Mesenchymal stem cell (in vitro differentiated cells and primary cell): ENCODE results near the gene BIVM.

Experiments
- DNase-seq: peaks from one replicate; pipeline ENCODE4 v3.0.0-alpha.2; 2013
- H2AFZ ChIP-seq: one replicate; pipeline ENCODE4 v1.6.1; 2013; ENCODE audit warnings: low read depth, mild to moderate bottlenecking, control low read depth, inconsistent platforms, low read length, moderate library complexity
- H2AK5ac ChIP-seq: 2 replicates; pipeline ENCODE4 v1.6.1; 2013; ENCODE audit warnings: low read length, moderate library complexity, mild to moderate bottlenecking, inconsistent platforms; ENCODE audit not compliant: severe bottlenecking
- H2BK120ac ChIP-seq: one replicate; pipeline ENCODE4 v1.6.1; 2013; ENCODE audit warnings: low read depth, mild to moderate bottlenecking, inconsistent platforms, low read length, moderate library complexity
- H2BK12ac ChIP-seq, 2 experiments: one replicate each; pipeline ENCODE4 v1.6.1; 2013; ENCODE audit warnings: inconsistent platforms in 2 of 2, low read length in 2 of 2, mild to moderate bottlenecking in 2 of 2, moderate library complexity in 2 of 2, control low read depth in 1 of 2
- H2BK15ac ChIP-seq: one replicate; pipeline ENCODE4 v1.6.1; 2013; ENCODE audit warnings: mild to moderate bottlenecking, low read depth, inconsistent platforms; ENCODE audit not compliant: poor library complexity, severe bottlenecking
- H2BK5ac ChIP-seq: 2 replicates; pipeline ENCODE4 v1.6.1; 2013; ENCODE audit warnings: low read depth, mild to moderate bottlenecking, low read length, control low read depth, inconsistent platforms; ENCODE audit not compliant: poor library complexity, severe bottlenecking
- H3K14ac ChIP-seq, 2 experiments: one replicate each; pipeline ENCODE4 v1.6.1; 2013; ENCODE audit warnings: inconsistent platforms in 2 of 2, low read length in 2 of 2, control low read depth in 1 of 2, mild to moderate bottlenecking in 1 of 2, moderate library complexity in 1 of 2
- H3K18ac ChIP-seq, 2 experiments: one replicate each; pipeline ENCODE4 v1.6.1; 2013; ENCODE audit warnings: inconsistent platforms in 2 of 2, low read length in 2 of 2, control low read depth in 1 of 2, low read depth in 1 of 2, mild to moderate bottlenecking in 1 of 2
- H3K23ac ChIP-seq, 2 experiments: one replicate each; pipeline ENCODE4 v1.6.1; 2013; ENCODE audit warnings: inconsistent platforms in 2 of 2, low read length in 2 of 2, mild to moderate bottlenecking in 2 of 2, moderate library complexity in 2 of 2, control low read depth in 1 of 2
- H3K27ac ChIP-seq: 2 replicates; pipeline ENCODE4 v1.5.1; 2013; ENCODE audit warnings: mild to moderate bottlenecking, moderate library complexity, low read length, control low read depth, inconsistent platforms; ENCODE audit not compliant: poor library complexity, severe bottlenecking
- H3K27me3 ChIP-seq, 2 experiments: 2 replicates each; pipeline versions ENCODE4 v1.6.1 to v1.7.0; 2013; ENCODE audit warnings: low read length in 2 of 2, mild to moderate bottlenecking in 2 of 2, moderate library complexity in 2 of 2, control low read depth in 1 of 2, inconsistent platforms in 1 of 2; ENCODE audit not compliant: control insufficient read depth in 1 of 2, insufficient read depth in 1 of 2
- H3K36me3 ChIP-seq, 2 experiments: 2 replicates each; pipeline versions ENCODE4 v1.6.1 to v1.7.0; 2013; ENCODE audit warnings: low read length in 2 of 2, control low read depth in 1 of 2, inconsistent platforms in 1 of 2, low read depth in 1 of 2, mild to moderate bottlenecking in 1 of 2; ENCODE audit not compliant: insufficient read depth in 2 of 2, control insufficient read depth in 1 of 2
- H3K4ac ChIP-seq, 2 experiments: one replicate each; pipeline ENCODE4 v1.6.1; 2013; ENCODE audit warnings: inconsistent platforms in 2 of 2, low read length in 2 of 2, mild to moderate bottlenecking in 2 of 2, moderate library complexity in 2 of 2, control low read depth in 1 of 2, low read depth in 1 of 2
- H3K4me1 ChIP-seq: 2 replicates; pipeline ENCODE4 v1.6.1; 2013; ENCODE audit warnings: low read depth, low read length, control low read depth; ENCODE audit not compliant: control insufficient read depth, insufficient read depth
- H3K4me2 ChIP-seq: 2 replicates; pipeline ENCODE4 v1.6.1; 2013; ENCODE audit warnings: low read length, mild to moderate bottlenecking, inconsistent platforms; ENCODE audit not compliant: poor library complexity, severe bottlenecking
- H3K4me3 ChIP-seq, 2 experiments: 2 replicates each; pipeline versions ENCODE4 v1.5.1 to v1.7.0; 2013; ENCODE audit warnings: low read length in 2 of 2, mild to moderate bottlenecking in 2 of 2, control low read depth in 1 of 2, low read depth in 1 of 2; ENCODE audit not compliant: insufficient read depth in 1 of 2
- H3K79me1 ChIP-seq: replicated peaks from 2 replicates; pipeline ENCODE4 v1.6.1; 2013; ENCODE audit warnings: mild to moderate bottlenecking, control low read depth, low read length, inconsistent platforms; ENCODE audit not compliant: poor library complexity, severe bottlenecking
- H3K9ac ChIP-seq: 2 replicates; pipeline ENCODE4 v1.7.0; 2013; ENCODE audit warnings: mild to moderate bottlenecking, low read length, moderate library complexity
- H3K9me3 ChIP-seq: 2 replicates; pipeline ENCODE4 v1.7.0; 2013; ENCODE audit warnings: mild to moderate bottlenecking, low read length; ENCODE audit not compliant: control insufficient read depth
- H4K8ac ChIP-seq: one replicate; pipeline ENCODE4 v1.6.1; 2013; ENCODE audit warnings: inconsistent platforms, mild to moderate bottlenecking, low read length, moderate library complexity
- H4K91ac ChIP-seq: one replicate; pipeline ENCODE4 v1.6.1; 2013; ENCODE audit warnings: mild to moderate bottlenecking, low read length, inconsistent platforms
- WGBS: methylation state at CpG from one replicate; pipeline ENCODE4 v1.1.7; 2013; ENCODE audit warnings: mixed read lengths; 5-methylcytosine and 5-hydroxymethylcytosine counted together

The BIVM gene

GRCh38 chr13:102761071-102761470 lies 37.8 kb upstream of the BIVM start:
- no peaks in the 10 kb centered on the region for H3K9me3 ChIP-seq
- H4K91ac ChIP-seq, result no peak overlapping the region
- no peak overlapping the region for H2AFZ ChIP-seq
- no peak overlapping the region for H3K27ac ChIP-seq
- H3K4me2 ChIP-seq, result no peak overlapping the region
- H3K79me1 ChIP-seq, result no peaks in the 10 kb centered on the region
- H2BK15ac ChIP-seq, result no peak overlapping the region
- H3K4me3 ChIP-seq, result no peak overlapping the region
- H2BK12ac ChIP-seq, result no peak overlapping the region
- H3K27me3 ChIP-seq, result no peaks in the 10 kb centered on the region
- no peak overlapping the region for H3K4ac ChIP-seq
- H2AK5ac ChIP-seq, result no peak overlapping the region
- no CpG with 5 or more reads among the region's 1 CpG for WGBS
- H4K8ac ChIP-seq, result no peak overlapping the region
- no peak overlapping the region for H3K9ac ChIP-seq
- no peaks in the 10 kb centered on the region for H3K4me1 ChIP-seq
- no peak overlapping the region for H2BK5ac ChIP-seq
- H3K36me3 ChIP-seq, result peaks cover 0 to 9% of the 10 kb centered on the region in 2 experiments
- no peak overlapping the region for H3K18ac ChIP-seq
- H3K14ac ChIP-seq, result no peak overlapping the region
- no peak for DNase-seq
- no peak overlapping the region for H3K23ac ChIP-seq
- H2BK120ac ChIP-seq, result no peak overlapping the region

- Histone ChIP-seq H4K8ac (no peak overlapping the region), H2BK5ac (no peak overlapping the region), H2BK120ac (no peak overlapping the region), H3K9ac (no peak overlapping the region), H3K9me3 (no peaks in the 10 kb centered on the region), H3K27ac (no peak overlapping the region), H2BK12ac (no peak overlapping the region), H3K27me3 (no peaks in the 10 kb centered on the region), H4K91ac (no peak overlapping the region), H3K4ac (no peak overlapping the region), H3K4me1 (no peaks in the 10 kb centered on the region), H3K4me3 (no peak overlapping the region), H3K14ac (no peak overlapping the region), H2BK15ac (no peak overlapping the region), H3K36me3 (peaks cover 0 to 23% of the 10 kb centered on the region in 2 experiments), H3K79me1 (no peaks in the 10 kb centered on the region), H3K18ac (no peak overlapping the region), H3K4me2 (no peak overlapping the region), H3K23ac (no peak overlapping the region), H2AK5ac (no peak overlapping the region), H2AFZ (no peak overlapping the region)
- DNase-seq, result no peak
- WGBS, result 92% methylated on average over 1 of the region's 1 CpG
These were observed 35.2 kb upstream of the BIVM start for GRCh38 chr13:102763741-102764140.

GRCh38 chr13:102768909-102769308 lies 30.0 kb upstream of the BIVM start:
- Histone ChIP-seq H3K14ac (no peak overlapping the region), H3K23ac (no peak overlapping the region), H3K4me2 (no peak overlapping the region), H2BK15ac (no peak overlapping the region), H3K36me3 (peaks cover 2 to 23% of the 10 kb centered on the region in 2 experiments), H2BK12ac (no peak overlapping the region), H4K8ac (no peak overlapping the region), H3K27ac (no peak overlapping the region), H2BK120ac (no peak overlapping the region), H3K9ac (peak overlapping the region; percentile 60), H4K91ac (no peak overlapping the region), H3K27me3 (no peaks in the 10 kb centered on the region), H3K4me1 (peaks cover 13% of the 10 kb centered on the region), H2BK5ac (no peak overlapping the region), H3K4ac (no peak overlapping the region), H2AK5ac (no peak overlapping the region), H3K79me1 (peaks cover 16% of the 10 kb centered on the region), H2AFZ (no peak overlapping the region), H3K4me3 (no peak overlapping the region), H3K9me3 (no peaks in the 10 kb centered on the region), H3K18ac (no peak overlapping the region)
- 94% methylated on average over 2 of the region's 2 CpGs for WGBS
- DNase-seq, result no peak

GRCh38 chr13:102769679-102770078 lies 29.2 kb upstream of the BIVM start:
- Histone ChIP-seq H3K9ac (peak overlapping the region; percentile 60), H3K27ac (no peak overlapping the region), H3K27me3 (no peaks in the 10 kb centered on the region), H3K14ac (no peak overlapping the region), H2BK5ac (no peak overlapping the region), H3K4me3 (no peak overlapping the region), H2BK12ac (no peak overlapping the region), H3K4me1 (peaks cover 16% of the 10 kb centered on the region), H2BK15ac (no peak overlapping the region), H4K91ac (no peak overlapping the region), H3K36me3 (peaks cover 6 to 23% of the 10 kb centered on the region in 2 experiments), H2AK5ac (no peak overlapping the region), H3K9me3 (no peaks in the 10 kb centered on the region), H3K18ac (no peak overlapping the region), H2BK120ac (no peak overlapping the region), H2AFZ (no peak overlapping the region), H4K8ac (no peak overlapping the region), H3K4me2 (no peak overlapping the region), H3K79me1 (peaks cover 16% of the 10 kb centered on the region), H3K4ac (no peak overlapping the region), H3K23ac (no peak overlapping the region)
- 87% methylated on average over 2 of the region's 4 CpGs for WGBS
- no peak for DNase-seq
